Stomach (tissue), 4 donors: Measurements from ENCODE around the gene PRDX3.

Experiments used
- CTCF ChIP-seq, 7 experiments: fragments of 450-650 bp in 4 of 7; fragments of 200-600 bp in 3 of 7; sonication (generic) in 3 of 7; IDR thresholded peaks; one replicate each; pipeline ENCODE4 v1.5.1; 2016 to 2019; ENCODE audit warnings: antibody characterized with exemption in 7 of 7, control low read depth in 2 of 7, mild to moderate bottlenecking in 1 of 7
- EP300 ChIP-seq: sonication (generic); formaldehyde crosslinking; IDR thresholded peaks from one replicate; pipeline ENCODE4 v1.6.1; 2017; ENCODE audit warnings: antibody characterized with exemption
- POLR2A ChIP-seq, 4 donors: fragments of 450-650 bp; IDR thresholded peaks; one replicate each; pipeline ENCODE4 v1.6.1; 2016; ENCODE audit warnings: antibody characterized with exemption in 4 of 4, control low read depth in 2 of 4, mild to moderate bottlenecking in 1 of 4, moderate library complexity in 1 of 4
- POLR2AphosphoS5 ChIP-seq, 3 donors: sonication (generic); formaldehyde crosslinking; IDR thresholded peaks; one replicate each; pipeline ENCODE4 v1.6.1; 2016; ENCODE audit warnings: antibody characterized with exemption in 3 of 3

DNA sequence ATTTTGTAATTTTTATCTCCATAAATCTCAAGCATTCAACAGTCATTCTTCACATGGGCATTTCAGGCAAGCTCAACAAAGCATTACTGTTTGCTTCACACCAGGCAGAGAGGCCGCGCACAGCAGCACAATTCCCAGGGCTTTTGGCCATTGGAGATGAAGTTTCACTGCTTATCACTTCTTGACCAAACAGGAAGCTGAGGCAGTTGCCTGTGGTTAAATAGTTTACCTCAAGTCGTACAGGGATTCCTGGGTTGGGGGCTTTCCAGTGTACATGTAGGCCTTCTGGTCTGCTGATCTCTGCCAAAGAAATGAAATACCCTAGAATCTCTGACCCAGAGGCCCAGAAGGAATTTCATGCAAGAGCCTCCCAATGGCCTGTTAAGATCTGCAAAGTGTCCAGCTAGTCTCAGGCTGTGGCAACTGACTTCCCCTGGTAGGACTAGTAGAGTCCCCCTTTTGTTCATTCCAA, 11.2 kb upstream of the PRDX3 start:
- TF ChIP-seq POLR2AphosphoS5 (IDR thresholded peaks at IDR 0.05) = no peak
- TF ChIP-seq CTCF (IDR thresholded peaks at IDR 0.05) = no peak
- TF ChIP-seq POLR2A (IDR thresholded peaks at IDR 0.05) = no peak
- TF ChIP-seq EP300 = no peak
